D721Med (cell line): Measurements from ENCODE around the gene ANKRD63.

ENCODE experiments used
- DNase-seq: peaks from one replicate; pipeline ENCODE4 v3.0.0; 2011; ENCODE audit warnings: low spot score; ENCODE audit not compliant: insufficient read length
- FAIRE-seq: peaks from 2 replicates; lab custom pipeline; 2011; peaks lifted over from hg19 to GRCh38; lab: Jason Lieb, UNC
- CTCF ChIP-seq: IDR thresholded peaks from 2 replicates; pipeline ENCODE4 v1.5.1; 2012; ENCODE audit warnings: mild to moderate bottlenecking, control low read depth; ENCODE audit not compliant: insufficient read depth; ENCODE audit errors: missing control alignments

The ANKRD63 gene

GRCh38 chr15:40251486-40252140, 31.3 kb downstream of the ANKRD63 start:
- no peak for FAIRE-seq
- no peak for DNase-seq
- no peak for TF ChIP-seq CTCF

- DNase-seq (no peak), FAIRE-seq (no peak)
- no peak for TF ChIP-seq CTCF
Measured at GRCh38 chr15:40250771-40251483, 31.9 kb downstream of the ANKRD63 start.

- DNase-seq (no peak), FAIRE-seq (no peak)
- TF ChIP-seq CTCF = no peak
Measured at GRCh38 chr15:40250304-40250656, 32.6 kb downstream of the ANKRD63 start.

- DNase-seq = no peak
- no peak for FAIRE-seq
- no peak for TF ChIP-seq CTCF
Measured at GRCh38 chr15:40249477-40250303, 33.2 kb downstream of the ANKRD63 start.

- FAIRE-seq (no peak), DNase-seq (no peak)
- no peak for TF ChIP-seq CTCF
Measured at GRCh38 chr15:40248006-40248783, 34.7 kb downstream of the ANKRD63 start.

GRCh38 chr15:40247406-40247971, 35.4 kb downstream of the ANKRD63 start:
- no peak for DNase-seq
- no peak for FAIRE-seq
- no peak for TF ChIP-seq CTCF
